ENCODE measurements around the gene NRXN2. TPM values are rescaled to one million over a fixed set of nuclear protein-coding genes. Genes with fewer than 3 reads are reported as not detected.
A peak's percentile ranks its signal among the peaks of the same experiment; 100 is the strongest.

The NRXN2 gene
- total RNA-seq, 1 donor from 2014 or later, result 0.72 TPM

- no peak for ATAC-seq
- H3K36me3 ChIP-seq, result no peaks in the 10 kb centered on the region
Measured at GRCh38 chr11:64698427-64698826, 24.6 kb downstream of the NRXN2 start.

GRCh38 chr11:64697663-64698375, 25.2 kb downstream of the NRXN2 start:
- no peaks in the 10 kb centered on the region for H3K9me3 ChIP-seq
- no peak overlapping the region for H3K4me3 ChIP-seq
- intact Hi-C loops (cut with DNase I), result no loop called here
- ATAC-seq (no peak), DNase-seq (peak; percentile 12)
- H3K36me3 ChIP-seq, result no peaks in the 10 kb centered on the region
- H3K27ac ChIP-seq, result no peak overlapping the region
- peaks cover 19% of the 10 kb centered on the region for H3K27me3 ChIP-seq
- TF ChIP-seq, protein P1, sequence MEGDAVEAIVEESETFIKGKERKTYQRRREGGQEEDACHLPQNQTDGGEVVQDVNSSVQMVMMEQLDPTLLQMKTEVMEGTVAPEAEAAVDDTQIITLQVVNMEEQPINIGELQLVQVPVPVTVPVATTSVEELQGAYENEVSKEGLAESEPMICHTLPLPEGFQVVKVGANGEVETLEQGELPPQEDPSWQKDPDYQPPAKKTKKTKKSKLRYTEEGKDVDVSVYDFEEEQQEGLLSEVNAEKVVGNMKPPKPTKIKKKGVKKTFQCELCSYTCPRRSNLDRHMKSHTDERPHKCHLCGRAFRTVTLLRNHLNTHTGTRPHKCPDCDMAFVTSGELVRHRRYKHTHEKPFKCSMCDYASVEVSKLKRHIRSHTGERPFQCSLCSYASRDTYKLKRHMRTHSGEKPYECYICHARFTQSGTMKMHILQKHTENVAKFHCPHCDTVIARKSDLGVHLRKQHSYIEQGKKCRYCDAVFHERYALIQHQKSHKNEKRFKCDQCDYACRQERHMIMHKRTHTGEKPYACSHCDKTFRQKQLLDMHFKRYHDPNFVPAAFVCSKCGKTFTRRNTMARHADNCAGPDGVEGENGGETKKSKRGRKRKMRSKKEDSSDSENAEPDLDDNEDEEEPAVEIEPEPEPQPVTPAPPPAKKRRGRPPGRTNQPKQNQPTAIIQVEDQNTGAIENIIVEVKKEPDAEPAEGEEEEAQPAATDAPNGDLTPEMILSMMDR (IDR thresholded peaks at IDR 0.05), result no peak
- H3K4me1 ChIP-seq, result no peaks in the 10 kb centered on the region

More at GRCh38 chr11:64698427-64698826, 24.6 kb downstream of the NRXN2 start:
- peak; percentile 19 for DNase-seq
- intact Hi-C loops (cut with DNase I), result no loop called here
- H3K4me3 ChIP-seq, result no peak overlapping the region
- TF ChIP-seq, protein P1 (IDR thresholded peaks at IDR 0.05), result no peak
- no peak overlapping the region for H3K27ac ChIP-seq
- H3K9me3 ChIP-seq, result no peaks in the 10 kb centered on the region
- H3K27me3 ChIP-seq, result peaks cover 25% of the 10 kb centered on the region
- no peaks in the 10 kb centered on the region for H3K4me1 ChIP-seq

DNA sequence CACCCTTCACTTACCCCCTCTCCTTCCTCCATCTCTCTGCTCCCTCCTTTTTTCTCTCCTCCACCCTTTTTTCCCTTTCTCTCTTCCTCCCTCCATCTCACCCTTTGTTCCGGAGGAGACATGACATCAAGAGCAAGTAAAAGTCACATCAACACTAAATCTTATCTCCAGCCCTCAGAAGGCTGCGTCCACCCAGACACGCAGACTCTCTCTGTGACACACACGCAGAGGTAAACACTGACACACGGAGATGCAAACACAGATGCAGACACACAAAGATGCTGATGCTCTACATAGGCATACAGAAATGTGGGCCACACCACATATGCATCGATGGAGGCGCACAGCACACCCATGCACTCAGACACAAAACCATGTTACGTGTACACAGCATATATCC, 27.0 kb downstream of the NRXN2 start:
- TF ChIP-seq, protein P1 (IDR thresholded peaks at IDR 0.05), result no peak
- DNase-seq (peak; percentile 19), ATAC-seq (no peak)
- Histone ChIP-seq H3K36me3 (no peaks in the 10 kb centered on the region), H3K27me3 (peaks cover 25% of the 10 kb centered on the region), H3K27ac (no peak overlapping the region), H3K9me3 (no peaks in the 10 kb centered on the region), H3K4me1 (no peaks in the 10 kb centered on the region), H3K4me3 (no peak overlapping the region)
- intact Hi-C loops (cut with DNase I), result no loop called here

GRCh38 chr11:64695548-64695947, 27.4 kb downstream of the NRXN2 start:
- DNase-seq, result peak; percentile 39
- ATAC-seq, result no peak
- H3K27me3 ChIP-seq, result peaks cover 24% of the 10 kb centered on the region
- H3K4me3 ChIP-seq, result no peak overlapping the region
- H3K9me3 ChIP-seq, result no peaks in the 10 kb centered on the region
- no peaks in the 10 kb centered on the region for H3K36me3 ChIP-seq
- TF ChIP-seq, protein P1 (IDR thresholded peaks at IDR 0.05), result no peak
- intact Hi-C loops (cut with DNase I), result no loop called here
- H3K4me1 ChIP-seq, result no peaks in the 10 kb centered on the region
- H3K27ac ChIP-seq, result no peak overlapping the region

- ATAC-seq (no peak), DNase-seq (peak; percentile 62)
- intact Hi-C loops (cut with DNase I), result no loop called here
Measured at GRCh38 chr11:64694821-64695365, 28.1 kb downstream of the NRXN2 start.

More at GRCh38 chr11:64694821-64695365, 28.1 kb downstream of the NRXN2 start:
- TF ChIP-seq, protein P1 (IDR thresholded peaks at IDR 0.05), result no peak
- Histone ChIP-seq H3K4me1 (no peaks in the 10 kb centered on the region), H3K27me3 (peaks cover 24% of the 10 kb centered on the region), H3K36me3 (no peaks in the 10 kb centered on the region), H3K27ac (no peak overlapping the region), H3K9me3 (no peaks in the 10 kb centered on the region), H3K4me3 (no peak overlapping the region)
